Bone marrow (tissue), 2 donors: ENCODE data around the gene CEBPG.

Source experiments
- DNase-seq, 2 donors: peaks; one replicate each; lab custom pipeline; 2025; lab: John Stamatoyannopoulos, UW

Gene CEBPG

GRCh38 chr19:33373453-33374235 is at the start of gene CEBPG:
Gene CEBPG, plus strand, starts transcription at chr19:33373709. Its CDS starts 5,531 bp downstream, at chr19:33379240.
- DNase-seq: peak; percentile 61 to 89

- no peak for DNase-seq
These were observed 48.9 kb upstream of the CEBPG start for GRCh38 chr19:33324628-33325027.

- DNase-seq: no peak
These were observed 47.6 kb upstream of the CEBPG start for GRCh38 chr19:33325920-33326319.

- no peak for DNase-seq
These were observed 44.4 kb upstream of the CEBPG start for GRCh38 chr19:33329060-33329459.

GRCh38 chr19:33329736-33330135 is 43.8 kb upstream of the CEBPG start:
- DNase-seq: no peak

- DNase-seq: no peak
These were observed 41.3 kb upstream of the CEBPG start for GRCh38 chr19:33332248-33332647.

- DNase-seq: no peak
These were observed 40.4 kb upstream of the CEBPG start for GRCh38 chr19:33333151-33333550.

- no peak for DNase-seq
These were observed 39.9 kb upstream of the CEBPG start for GRCh38 chr19:33333642-33334041.

- DNase-seq: no peak
These were observed 39.2 kb upstream of the CEBPG start for GRCh38 chr19:33334271-33334670.

- DNase-seq: no peak
These were observed 38.1 kb upstream of the CEBPG start for GRCh38 chr19:33335446-33335845.

GRCh38 chr19:33339016-33339984 is 34.2 kb upstream of the CEBPG start:
- DNase-seq: no peak

GRCh38 chr19:33340991-33341390 is 32.5 kb upstream of the CEBPG start:
- DNase-seq: no peak

GRCh38 chr19:33343301-33343700 is 30.2 kb upstream of the CEBPG start:
- DNase-seq: no peak

- no peak for DNase-seq
These were observed 29.5 kb upstream of the CEBPG start for GRCh38 chr19:33343859-33344572.

- no peak for DNase-seq
These were observed 29.0 kb upstream of the CEBPG start for GRCh38 chr19:33344573-33344925.

- no peak for DNase-seq
These were observed 28.3 kb upstream of the CEBPG start for GRCh38 chr19:33345163-33345562.

- no peak for DNase-seq
These were observed 26.8 kb upstream of the CEBPG start for GRCh38 chr19:33346665-33347064.

- DNase-seq: no peak
These were observed 26.2 kb upstream of the CEBPG start for GRCh38 chr19:33347300-33347699.

- no peak for DNase-seq
These were observed 25.1 kb upstream of the CEBPG start for GRCh38 chr19:33348301-33349010.

GRCh38 chr19:33349319-33350289 is 23.9 kb upstream of the CEBPG start:
- no peak for DNase-seq
